ENCODE data around the gene CABP4. TPM values are rescaled to one million over a fixed set of nuclear protein-coding genes. Genes with fewer than 3 reads are reported as not detected.

Gene CABP4
- total RNA-seq, 1 donor = not detected

DNA sequence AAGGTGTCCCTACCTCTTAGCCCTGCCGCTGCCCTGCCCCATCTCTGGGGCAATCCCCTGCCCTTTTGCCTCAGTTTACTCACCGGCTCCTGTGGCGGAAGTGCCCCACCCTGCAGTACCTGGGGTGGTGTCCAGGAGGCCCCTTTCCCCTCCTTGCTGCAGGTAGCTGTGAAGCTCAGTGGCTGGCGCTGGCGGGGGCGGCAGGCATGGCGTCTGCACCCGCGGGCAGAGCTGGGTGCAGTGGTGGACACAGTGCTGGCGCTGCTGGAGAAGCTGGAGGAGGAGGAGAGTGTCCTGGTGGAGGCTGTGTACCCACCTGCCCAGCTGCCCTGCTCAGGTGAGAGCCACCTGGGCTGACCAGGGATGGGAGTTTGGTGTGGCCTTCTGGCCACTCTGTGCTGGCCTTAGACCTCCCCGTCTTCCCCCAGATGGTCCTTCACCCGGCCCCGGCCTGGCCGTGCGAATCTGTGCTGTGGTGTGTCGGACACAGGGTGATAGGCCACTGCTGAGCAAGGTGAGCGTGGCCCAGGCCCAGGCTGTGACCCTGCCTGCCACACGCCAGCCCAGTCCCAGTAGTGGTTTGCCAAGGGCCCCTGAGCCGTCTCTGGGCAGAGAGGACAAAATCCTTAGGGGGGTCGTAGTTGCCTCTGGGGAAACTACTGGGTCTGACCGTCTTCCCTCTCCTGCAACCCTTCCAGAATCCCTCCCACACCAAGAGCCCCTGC, 35.7 kb upstream of the CABP4 start:
- H3K4me3 ChIP-seq (ENCODE audit: low read depth, low read length) = no peak overlapping the region
- no peak for DNase-seq (ENCODE audit: low read depth)
- TF ChIP-seq, protein P1, sequence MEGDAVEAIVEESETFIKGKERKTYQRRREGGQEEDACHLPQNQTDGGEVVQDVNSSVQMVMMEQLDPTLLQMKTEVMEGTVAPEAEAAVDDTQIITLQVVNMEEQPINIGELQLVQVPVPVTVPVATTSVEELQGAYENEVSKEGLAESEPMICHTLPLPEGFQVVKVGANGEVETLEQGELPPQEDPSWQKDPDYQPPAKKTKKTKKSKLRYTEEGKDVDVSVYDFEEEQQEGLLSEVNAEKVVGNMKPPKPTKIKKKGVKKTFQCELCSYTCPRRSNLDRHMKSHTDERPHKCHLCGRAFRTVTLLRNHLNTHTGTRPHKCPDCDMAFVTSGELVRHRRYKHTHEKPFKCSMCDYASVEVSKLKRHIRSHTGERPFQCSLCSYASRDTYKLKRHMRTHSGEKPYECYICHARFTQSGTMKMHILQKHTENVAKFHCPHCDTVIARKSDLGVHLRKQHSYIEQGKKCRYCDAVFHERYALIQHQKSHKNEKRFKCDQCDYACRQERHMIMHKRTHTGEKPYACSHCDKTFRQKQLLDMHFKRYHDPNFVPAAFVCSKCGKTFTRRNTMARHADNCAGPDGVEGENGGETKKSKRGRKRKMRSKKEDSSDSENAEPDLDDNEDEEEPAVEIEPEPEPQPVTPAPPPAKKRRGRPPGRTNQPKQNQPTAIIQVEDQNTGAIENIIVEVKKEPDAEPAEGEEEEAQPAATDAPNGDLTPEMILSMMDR (IDR thresholded peaks at IDR 0.05; ENCODE audit: insufficient read depth, low read depth, low read length) = no peak

DNA sequence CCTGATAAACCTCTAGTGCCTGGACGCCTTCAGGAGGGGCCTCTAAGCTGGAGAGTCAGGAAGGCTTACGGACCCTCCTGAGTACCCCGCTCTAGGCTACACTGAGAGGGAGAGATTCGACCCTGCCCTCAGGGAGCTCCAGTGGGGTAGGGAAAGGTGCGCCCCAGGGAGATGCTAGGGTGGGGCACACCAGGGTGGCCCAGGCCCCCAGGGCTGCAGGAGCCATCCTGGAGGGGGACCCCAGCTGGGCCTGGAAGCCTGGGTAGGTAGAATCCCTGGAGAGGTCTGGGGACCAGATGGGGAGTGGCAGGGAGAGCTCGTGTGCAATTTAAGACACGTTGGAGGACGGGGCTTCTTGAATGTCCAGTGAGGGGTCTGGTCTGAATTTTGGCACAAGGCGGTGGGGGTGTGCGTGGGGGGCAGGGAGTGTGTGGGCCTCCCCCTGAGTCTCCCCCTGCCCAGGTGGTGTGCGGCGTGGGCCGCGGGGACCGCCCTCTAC, 35.0 kb upstream of the CABP4 start:
- TF ChIP-seq, protein P1 (IDR thresholded peaks at IDR 0.05; ENCODE audit: insufficient read depth, low read depth, low read length) = no peak
- H3K4me3 ChIP-seq (ENCODE audit: low read depth, low read length) = peak overlapping the region; percentile 48
- no peak for DNase-seq (ENCODE audit: low read depth)

DNA sequence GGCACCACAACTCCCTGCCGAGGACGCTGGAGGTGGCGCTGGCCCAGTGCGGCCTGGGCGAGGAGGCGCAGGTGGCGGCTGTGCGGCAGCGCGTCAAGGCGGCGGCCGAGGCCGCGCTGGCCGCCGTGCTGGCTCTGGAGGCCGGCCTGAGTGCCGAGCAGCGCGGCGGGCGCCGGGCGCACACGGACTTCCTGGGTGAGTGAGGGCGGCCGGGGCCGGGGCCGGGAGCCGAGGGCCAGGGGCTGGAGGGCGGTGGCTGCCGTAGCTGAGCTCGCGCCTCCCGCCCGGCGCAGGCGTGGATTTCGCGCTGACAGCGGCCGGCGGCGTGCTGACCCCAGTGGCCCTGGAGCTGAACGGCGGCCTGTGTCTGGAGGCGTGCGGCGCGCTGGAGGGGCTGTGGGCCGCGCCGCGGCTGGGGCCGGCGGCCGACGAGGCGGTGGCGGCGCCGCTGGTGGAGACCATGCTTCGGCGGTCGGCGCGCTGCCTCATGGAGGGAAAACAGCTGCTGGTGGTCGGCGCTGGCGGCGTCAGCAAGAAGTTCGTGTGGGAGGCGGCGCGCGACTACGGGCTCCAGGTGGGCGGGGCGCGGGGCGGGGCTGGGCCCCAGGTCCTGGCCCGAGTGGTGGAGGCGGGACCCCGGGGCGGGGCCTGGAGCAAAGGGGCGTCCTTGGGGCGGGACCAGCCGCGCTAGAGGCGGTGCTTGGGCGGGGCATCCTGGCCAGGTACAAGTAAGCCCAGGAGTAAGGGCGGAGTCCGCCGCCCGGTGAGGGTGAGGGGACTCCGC, 34.3 kb upstream of the CABP4 start:
- DNase-seq (ENCODE audit: low read depth) = peak; percentile 92
- peak overlapping the region; percentile 48 for H3K4me3 ChIP-seq (ENCODE audit: low read depth, low read length)
- TF ChIP-seq, protein P1 (IDR thresholded peaks at IDR 0.05; ENCODE audit: insufficient read depth, low read depth, low read length) = no peak

DNA sequence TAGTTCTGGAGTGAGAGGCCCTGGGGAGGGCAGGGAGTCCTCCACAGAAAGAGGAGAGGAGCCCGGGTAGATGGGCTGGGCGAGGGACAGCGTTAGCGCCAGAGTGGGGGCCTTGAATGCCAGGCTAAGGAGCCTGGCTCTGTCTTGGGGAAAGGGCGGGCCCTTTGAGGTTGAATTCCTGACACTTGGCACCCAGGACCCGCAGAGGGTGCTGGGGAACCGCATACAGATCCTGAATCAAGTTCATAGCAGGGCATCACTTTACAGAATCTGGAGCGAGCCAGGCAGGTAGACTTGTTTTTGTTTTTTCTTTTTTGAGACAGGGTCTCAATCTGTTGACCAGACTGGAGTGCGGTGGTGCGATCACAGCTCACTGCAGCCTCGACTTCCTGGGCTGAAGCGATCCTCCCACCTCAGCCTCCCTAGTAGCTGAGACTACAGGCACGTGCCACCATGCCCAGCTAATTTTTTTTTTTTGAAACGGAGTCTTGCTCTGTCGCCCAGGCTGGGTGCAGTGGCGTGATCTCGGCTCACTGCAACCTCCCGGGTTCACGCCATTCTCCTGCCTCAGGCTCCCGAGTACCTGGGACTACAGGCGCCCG, 33.6 kb upstream of the CABP4 start:
- DNase-seq (ENCODE audit: low read depth) = no peak
- H3K4me3 ChIP-seq (ENCODE audit: low read depth, low read length) = peak overlapping the region; percentile 31
- TF ChIP-seq, protein P1 (IDR thresholded peaks at IDR 0.05; ENCODE audit: insufficient read depth, low read depth, low read length) = no peak

DNA sequence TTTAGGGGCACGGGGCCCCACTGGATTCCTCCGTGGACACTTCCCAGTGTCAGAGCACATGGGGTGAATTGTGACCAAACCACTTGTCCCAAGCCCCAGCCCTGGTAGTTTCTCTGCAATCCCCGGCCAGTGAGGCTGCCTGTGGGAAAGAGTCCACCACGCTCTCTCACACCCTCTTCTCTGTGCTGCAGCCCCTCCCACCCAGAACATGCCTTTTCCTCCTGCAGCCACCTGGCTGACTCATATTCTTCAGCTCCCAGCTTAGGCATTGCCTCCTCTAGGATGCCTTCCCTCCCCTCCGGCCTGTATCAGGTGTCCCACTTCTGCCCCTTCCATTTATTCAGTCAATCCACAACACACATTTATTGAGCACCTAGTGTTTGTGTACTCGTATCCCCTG, 32.3 kb upstream of the CABP4 start:
- H3K4me3 ChIP-seq (ENCODE audit: low read depth, low read length) = no peak overlapping the region
- TF ChIP-seq, protein P1 (IDR thresholded peaks at IDR 0.05; ENCODE audit: insufficient read depth, low read depth, low read length) = no peak
- no peak for DNase-seq (ENCODE audit: low read depth)

DNA sequence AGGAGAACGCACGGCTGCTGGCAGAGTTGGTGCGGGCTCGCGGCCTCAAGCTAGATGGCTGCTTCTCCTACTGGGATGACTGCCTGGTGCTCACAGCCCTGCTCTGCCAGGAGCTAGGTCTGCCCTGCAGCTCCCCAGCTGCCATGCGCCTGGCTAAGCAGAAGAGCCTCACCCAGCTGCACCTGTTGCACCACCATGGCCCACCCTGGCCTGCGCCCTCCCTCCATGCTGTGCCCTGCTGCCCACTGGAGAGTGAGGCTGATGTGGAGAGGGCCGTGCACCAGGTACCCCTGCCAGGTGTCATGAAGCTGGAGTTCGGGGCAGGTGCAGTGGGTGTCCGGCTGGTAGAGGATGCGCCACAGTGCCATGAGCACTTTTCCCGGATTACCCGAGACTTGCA, 31.7 kb upstream of the CABP4 start:
- TF ChIP-seq, protein P1 (IDR thresholded peaks at IDR 0.05; ENCODE audit: insufficient read depth, low read depth, low read length) = no peak
- no peak for DNase-seq (ENCODE audit: low read depth)
- H3K4me3 ChIP-seq (ENCODE audit: low read depth, low read length) = no peak overlapping the region

Measured in fibroblast of villous mesenchyme (primary cell).